Measurements from ENCODE around the gene PRKCE. TPM values are rescaled to one million over a fixed set of nuclear protein-coding genes. Genes with fewer than 3 reads are reported as not detected.

The PRKCE gene
- total RNA-seq, 1 donor from 2014 or later, result 24.2 TPM

GRCh38 chr2:45765007-45765727 is 113.7 kb downstream of the PRKCE start:
- no peaks in the 10 kb centered on the region for H3K9me3 Mint-ChIP-seq (ENCODE audit: unreplicated experiment)
- peaks cover 2% of the 10 kb centered on the region for H3K27me3 Mint-ChIP-seq (ENCODE audit: unreplicated experiment)
- TF ChIP-seq, protein P1, sequence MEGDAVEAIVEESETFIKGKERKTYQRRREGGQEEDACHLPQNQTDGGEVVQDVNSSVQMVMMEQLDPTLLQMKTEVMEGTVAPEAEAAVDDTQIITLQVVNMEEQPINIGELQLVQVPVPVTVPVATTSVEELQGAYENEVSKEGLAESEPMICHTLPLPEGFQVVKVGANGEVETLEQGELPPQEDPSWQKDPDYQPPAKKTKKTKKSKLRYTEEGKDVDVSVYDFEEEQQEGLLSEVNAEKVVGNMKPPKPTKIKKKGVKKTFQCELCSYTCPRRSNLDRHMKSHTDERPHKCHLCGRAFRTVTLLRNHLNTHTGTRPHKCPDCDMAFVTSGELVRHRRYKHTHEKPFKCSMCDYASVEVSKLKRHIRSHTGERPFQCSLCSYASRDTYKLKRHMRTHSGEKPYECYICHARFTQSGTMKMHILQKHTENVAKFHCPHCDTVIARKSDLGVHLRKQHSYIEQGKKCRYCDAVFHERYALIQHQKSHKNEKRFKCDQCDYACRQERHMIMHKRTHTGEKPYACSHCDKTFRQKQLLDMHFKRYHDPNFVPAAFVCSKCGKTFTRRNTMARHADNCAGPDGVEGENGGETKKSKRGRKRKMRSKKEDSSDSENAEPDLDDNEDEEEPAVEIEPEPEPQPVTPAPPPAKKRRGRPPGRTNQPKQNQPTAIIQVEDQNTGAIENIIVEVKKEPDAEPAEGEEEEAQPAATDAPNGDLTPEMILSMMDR (IDR thresholded peaks at IDR 0.05; ENCODE audit: unreplicated experiment), result no peak
- no peak overlapping the region for H3K27ac Mint-ChIP-seq (ENCODE audit: unreplicated experiment)
- no peaks in the 10 kb centered on the region for H3K36me3 Mint-ChIP-seq (ENCODE audit: low read depth, unreplicated experiment)
- H3K4me3 Mint-ChIP-seq (ENCODE audit: unreplicated experiment), result no peak overlapping the region
- no peak for DNase-seq (ENCODE audit: low spot score)
- H3K4me1 Mint-ChIP-seq (ENCODE audit: unreplicated experiment), result peaks cover 19% of the 10 kb centered on the region

DNA sequence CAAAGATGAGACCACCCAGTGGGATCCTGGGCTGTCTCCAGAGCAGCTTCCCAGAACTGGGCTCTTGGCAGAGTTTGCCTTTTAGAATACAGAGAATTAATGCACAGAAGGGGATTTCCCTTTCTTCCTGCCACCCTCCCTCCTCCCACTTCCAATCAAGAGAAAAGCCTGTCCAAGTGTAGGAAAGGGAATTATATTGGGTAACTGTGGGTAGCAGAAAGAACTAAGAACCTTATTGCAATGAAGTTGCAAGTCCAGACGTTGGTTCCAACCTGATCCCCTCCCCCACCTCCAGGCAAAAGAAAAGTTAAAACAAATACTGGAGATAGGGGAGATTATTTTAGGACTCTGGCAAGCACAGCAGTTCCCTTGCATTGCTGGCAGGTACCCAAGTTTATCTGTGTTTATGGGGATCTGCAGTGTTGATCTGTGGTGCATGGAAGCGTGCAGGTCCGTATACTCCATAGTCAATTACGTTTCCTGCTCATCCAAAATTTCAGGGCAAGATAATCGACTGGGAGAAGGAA is 114.3 kb downstream of the PRKCE start:
- H3K36me3 Mint-ChIP-seq (ENCODE audit: low read depth, unreplicated experiment), result no peaks in the 10 kb centered on the region
- H3K27me3 Mint-ChIP-seq (ENCODE audit: unreplicated experiment), result peaks cover 2% of the 10 kb centered on the region
- TF ChIP-seq, protein P1 (IDR thresholded peaks at IDR 0.05; ENCODE audit: unreplicated experiment), result no peak
- DNase-seq (ENCODE audit: low spot score), result no peak
- H3K27ac Mint-ChIP-seq (ENCODE audit: unreplicated experiment), result no peak overlapping the region
- H3K4me3 Mint-ChIP-seq (ENCODE audit: unreplicated experiment), result no peak overlapping the region
- peaks cover 22% of the 10 kb centered on the region for H3K4me1 Mint-ChIP-seq (ENCODE audit: unreplicated experiment)
- no peaks in the 10 kb centered on the region for H3K9me3 Mint-ChIP-seq (ENCODE audit: unreplicated experiment)

GRCh38 chr2:45768208-45768607 is 116.7 kb downstream of the PRKCE start:
- H3K27ac Mint-ChIP-seq (ENCODE audit: unreplicated experiment), result no peak overlapping the region
- H3K4me3 Mint-ChIP-seq (ENCODE audit: unreplicated experiment), result no peak overlapping the region
- no peak for DNase-seq (ENCODE audit: low spot score)
- H3K4me1 Mint-ChIP-seq (ENCODE audit: unreplicated experiment), result peaks cover 30% of the 10 kb centered on the region
- H3K9me3 Mint-ChIP-seq (ENCODE audit: unreplicated experiment), result no peaks in the 10 kb centered on the region
- H3K36me3 Mint-ChIP-seq (ENCODE audit: low read depth, unreplicated experiment), result no peaks in the 10 kb centered on the region
- TF ChIP-seq, protein P1 (IDR thresholded peaks at IDR 0.05; ENCODE audit: unreplicated experiment), result no peak
- H3K27me3 Mint-ChIP-seq (ENCODE audit: unreplicated experiment), result peaks cover 8% of the 10 kb centered on the region

GRCh38 chr2:45769056-45769455 is 117.6 kb downstream of the PRKCE start:
- no peak overlapping the region for H3K27ac Mint-ChIP-seq (ENCODE audit: unreplicated experiment)
- TF ChIP-seq, protein P1 (IDR thresholded peaks at IDR 0.05; ENCODE audit: unreplicated experiment), result no peak
- H3K4me1 Mint-ChIP-seq (ENCODE audit: unreplicated experiment), result peaks cover 30% of the 10 kb centered on the region
- peaks cover 8% of the 10 kb centered on the region for H3K27me3 Mint-ChIP-seq (ENCODE audit: unreplicated experiment)
- no peaks in the 10 kb centered on the region for H3K36me3 Mint-ChIP-seq (ENCODE audit: low read depth, unreplicated experiment)
- no peak for DNase-seq (ENCODE audit: low spot score)
- no peak overlapping the region for H3K4me3 Mint-ChIP-seq (ENCODE audit: unreplicated experiment)
- no peaks in the 10 kb centered on the region for H3K9me3 Mint-ChIP-seq (ENCODE audit: unreplicated experiment)

DNA sequence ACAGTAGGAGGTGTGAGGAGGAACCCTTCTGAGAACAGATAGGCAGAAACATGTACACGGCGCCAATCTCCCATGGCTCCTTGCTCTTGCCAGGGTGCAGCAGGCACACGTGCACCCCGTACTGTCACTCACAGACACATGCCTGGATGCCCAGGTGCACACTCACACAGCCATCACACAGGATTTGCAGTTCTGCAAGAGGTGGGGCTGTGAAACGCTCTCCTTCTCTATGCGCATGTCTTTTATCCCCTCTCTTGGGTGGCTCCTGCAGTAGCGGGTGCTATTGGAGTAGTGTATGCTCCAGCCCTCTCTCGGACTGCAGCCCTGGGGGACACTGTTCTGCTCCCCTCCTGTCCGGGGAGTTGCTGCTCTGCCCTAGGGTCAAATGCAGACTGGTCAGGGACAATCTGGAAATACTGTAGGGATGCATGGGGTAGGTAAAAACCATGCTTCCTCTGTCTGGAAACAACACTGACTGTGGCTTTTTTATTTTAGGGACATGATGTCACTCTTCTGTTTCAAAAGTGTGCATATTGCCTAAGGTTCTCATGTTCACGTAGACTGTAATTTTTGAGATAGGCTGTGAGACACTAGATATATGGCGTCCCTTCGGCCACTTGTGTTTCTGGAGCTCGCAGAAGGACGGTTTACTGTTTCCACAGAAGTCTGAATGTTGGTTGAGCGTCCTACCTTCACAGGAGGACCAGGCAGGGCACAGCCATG is 118.5 kb downstream of the PRKCE start:
- DNase-seq (ENCODE audit: low spot score), result no peak
- peaks cover 8% of the 10 kb centered on the region for H3K27me3 Mint-ChIP-seq (ENCODE audit: unreplicated experiment)
- H3K27ac Mint-ChIP-seq (ENCODE audit: unreplicated experiment), result no peak overlapping the region
- H3K9me3 Mint-ChIP-seq (ENCODE audit: unreplicated experiment), result no peaks in the 10 kb centered on the region
- TF ChIP-seq, protein P1 (IDR thresholded peaks at IDR 0.05; ENCODE audit: unreplicated experiment), result no peak
- no peak overlapping the region for H3K4me3 Mint-ChIP-seq (ENCODE audit: unreplicated experiment)
- H3K36me3 Mint-ChIP-seq (ENCODE audit: low read depth, unreplicated experiment), result no peaks in the 10 kb centered on the region
- peaks cover 35% of the 10 kb centered on the region for H3K4me1 Mint-ChIP-seq (ENCODE audit: unreplicated experiment)

All from endothelial cell (in vitro differentiated cells).